ENCODE results near the gene GLIS1. TPM values are rescaled to one million over a fixed set of nuclear protein-coding genes. Genes with fewer than 3 reads are reported as not detected.

GLIS1 gene
- total RNA-seq, 2 donors from 2014 or later: not detected

GRCh38 chr1:53725238-53725689, 13.7 kb downstream of the GLIS1 start:
- H3K4me3 Mint-ChIP-seq: no peak overlapping the region
- peaks cover 3% of the 10 kb centered on the region for H3K27me3 Mint-ChIP-seq (ENCODE audit: low read depth)
- no peak overlapping the region for H3K27ac Mint-ChIP-seq
- no peak for ATAC-seq (replicated peaks in 1 of 2)
- H3K9me3 Mint-ChIP-seq: no peaks in the 10 kb centered on the region
- no peaks in the 10 kb centered on the region for H3K36me3 Mint-ChIP-seq (ENCODE audit: insufficient read depth in 2 of 2)
- no peaks in the 10 kb centered on the region for H3K4me1 Mint-ChIP-seq (ENCODE audit: low read depth)
- DNase-seq: no peak

- Mint-ChIP-seq H3K36me3 (ENCODE audit: insufficient read depth in 2 of 2) (no peaks in the 10 kb centered on the region), H3K9me3 (no peaks in the 10 kb centered on the region)
- DNase-seq: no peak
Observed at GRCh38 chr1:53722025-53722424, 16.9 kb downstream of the GLIS1 start.

GRCh38 chr1:53721088-53721487, 17.9 kb downstream of the GLIS1 start:
- no peaks in the 10 kb centered on the region for H3K4me1 Mint-ChIP-seq (ENCODE audit: low read depth)
- H3K27me3 Mint-ChIP-seq (ENCODE audit: low read depth): peaks cover 15% of the 10 kb centered on the region
- no peaks in the 10 kb centered on the region for H3K36me3 Mint-ChIP-seq (ENCODE audit: insufficient read depth in 2 of 2)
- H3K9me3 Mint-ChIP-seq: no peaks in the 10 kb centered on the region
- DNase-seq (no peak), ATAC-seq (replicated peaks in 1 of 2) (no peak)
- no peak overlapping the region for H3K4me3 Mint-ChIP-seq
- no peak overlapping the region for H3K27ac Mint-ChIP-seq

More at GRCh38 chr1:53722025-53722424, 16.9 kb downstream of the GLIS1 start:
- ATAC-seq (replicated peaks in 1 of 2): no peak
- Mint-ChIP-seq H3K27ac (no peak overlapping the region), H3K4me3 (no peak overlapping the region), H3K27me3 (ENCODE audit: low read depth) (peaks cover 15% of the 10 kb centered on the region), H3K4me1 (ENCODE audit: low read depth) (no peaks in the 10 kb centered on the region)

- H3K4me1 Mint-ChIP-seq (ENCODE audit: low read depth): no peaks in the 10 kb centered on the region
- no peak overlapping the region for H3K27ac Mint-ChIP-seq
- DNase-seq (no peak), ATAC-seq (replicated peaks in 1 of 2) (no peak)
- H3K36me3 Mint-ChIP-seq (ENCODE audit: insufficient read depth in 2 of 2): no peaks in the 10 kb centered on the region
- H3K4me3 Mint-ChIP-seq: no peak overlapping the region
- peaks cover 15% of the 10 kb centered on the region for H3K27me3 Mint-ChIP-seq (ENCODE audit: low read depth)
- H3K9me3 Mint-ChIP-seq: no peaks in the 10 kb centered on the region
Observed at GRCh38 chr1:53719469-53719868, 19.5 kb downstream of the GLIS1 start.

- Mint-ChIP-seq H3K27me3 (ENCODE audit: low read depth) (peaks cover 15% of the 10 kb centered on the region), H3K36me3 (ENCODE audit: insufficient read depth in 2 of 2) (no peaks in the 10 kb centered on the region), H3K4me3 (no peak overlapping the region), H3K9me3 (no peaks in the 10 kb centered on the region), H3K4me1 (ENCODE audit: low read depth) (no peaks in the 10 kb centered on the region), H3K27ac (no peak overlapping the region)
- no peak for DNase-seq
- no peak for ATAC-seq (replicated peaks in 1 of 2)
Observed at GRCh38 chr1:53718443-53718842, 20.5 kb downstream of the GLIS1 start.

GRCh38 chr1:53717025-53717804, 21.7 kb downstream of the GLIS1 start:
- peaks cover 15% of the 10 kb centered on the region for H3K27me3 Mint-ChIP-seq (ENCODE audit: low read depth)
- no peak overlapping the region for H3K4me3 Mint-ChIP-seq
- H3K27ac Mint-ChIP-seq: no peak overlapping the region
- no peak for DNase-seq
- H3K9me3 Mint-ChIP-seq: no peaks in the 10 kb centered on the region
- ATAC-seq (replicated peaks in 1 of 2): no peak
- no peaks in the 10 kb centered on the region for H3K4me1 Mint-ChIP-seq (ENCODE audit: low read depth)
- no peaks in the 10 kb centered on the region for H3K36me3 Mint-ChIP-seq (ENCODE audit: insufficient read depth in 2 of 2)

GRCh38 chr1:53716150-53716549, 22.8 kb downstream of the GLIS1 start:
- Mint-ChIP-seq H3K4me1 (ENCODE audit: low read depth) (no peaks in the 10 kb centered on the region), H3K36me3 (ENCODE audit: insufficient read depth in 2 of 2) (no peaks in the 10 kb centered on the region), H3K4me3 (no peak overlapping the region), H3K9me3 (no peaks in the 10 kb centered on the region), H3K27ac (no peak overlapping the region), H3K27me3 (ENCODE audit: low read depth) (peaks cover 15% of the 10 kb centered on the region)
- DNase-seq (no peak), ATAC-seq (replicated peaks in 1 of 2) (no peak)

GRCh38 chr1:53715478-53715877, 23.5 kb downstream of the GLIS1 start:
- Mint-ChIP-seq H3K27ac (no peak overlapping the region), H3K9me3 (no peaks in the 10 kb centered on the region), H3K4me1 (ENCODE audit: low read depth) (no peaks in the 10 kb centered on the region), H3K27me3 (ENCODE audit: low read depth) (peaks cover 14% of the 10 kb centered on the region), H3K4me3 (no peak overlapping the region), H3K36me3 (ENCODE audit: insufficient read depth in 2 of 2) (no peaks in the 10 kb centered on the region)
- peak in 1 of 2 donors; percentile 16 for DNase-seq
- ATAC-seq (replicated peaks in 1 of 2): no peak

GRCh38 chr1:53712276-53712675, 26.7 kb downstream of the GLIS1 start:
- Mint-ChIP-seq H3K4me1 (ENCODE audit: low read depth) (no peaks in the 10 kb centered on the region), H3K36me3 (ENCODE audit: insufficient read depth in 2 of 2) (no peaks in the 10 kb centered on the region), H3K9me3 (no peaks in the 10 kb centered on the region), H3K4me3 (no peak overlapping the region), H3K27ac (no peak overlapping the region), H3K27me3 (ENCODE audit: low read depth) (no peaks in the 10 kb centered on the region)
- ATAC-seq (replicated peaks in 1 of 2) (no peak), DNase-seq (no peak)

- DNase-seq: no peak
- H3K9me3 Mint-ChIP-seq: no peaks in the 10 kb centered on the region
- H3K4me3 Mint-ChIP-seq: no peak overlapping the region
- no peaks in the 10 kb centered on the region for H3K36me3 Mint-ChIP-seq (ENCODE audit: insufficient read depth in 2 of 2)
- ATAC-seq (replicated peaks in 1 of 2): no peak
- H3K27ac Mint-ChIP-seq: no peak overlapping the region
- H3K27me3 Mint-ChIP-seq (ENCODE audit: low read depth): no peaks in the 10 kb centered on the region
- no peaks in the 10 kb centered on the region for H3K4me1 Mint-ChIP-seq (ENCODE audit: low read depth)
Observed at GRCh38 chr1:53710584-53710983, 28.4 kb downstream of the GLIS1 start.

GRCh38 chr1:53708687-53709086, 30.3 kb downstream of the GLIS1 start:
- Mint-ChIP-seq H3K27me3 (ENCODE audit: low read depth) (no peaks in the 10 kb centered on the region), H3K36me3 (ENCODE audit: insufficient read depth in 2 of 2) (no peaks in the 10 kb centered on the region), H3K27ac (no peak overlapping the region), H3K9me3 (no peaks in the 10 kb centered on the region), H3K4me3 (no peak overlapping the region), H3K4me1 (ENCODE audit: low read depth) (no peaks in the 10 kb centered on the region)
- DNase-seq (no peak), ATAC-seq (replicated peaks in 1 of 2) (no peak)

GRCh38 chr1:53706356-53706755, 32.6 kb downstream of the GLIS1 start:
- no peak overlapping the region for H3K4me3 Mint-ChIP-seq

GRCh38 chr1:53705446-53706096, 33.4 kb downstream of the GLIS1 start:
- no peak for DNase-seq
- H3K4me3 Mint-ChIP-seq: no peak overlapping the region
- no peak overlapping the region for H3K27ac Mint-ChIP-seq
- H3K36me3 Mint-ChIP-seq (ENCODE audit: insufficient read depth in 2 of 2): no peaks in the 10 kb centered on the region
- H3K27me3 Mint-ChIP-seq (ENCODE audit: low read depth): no peaks in the 10 kb centered on the region
- no peaks in the 10 kb centered on the region for H3K9me3 Mint-ChIP-seq
- no peak for ATAC-seq (replicated peaks in 1 of 2)
- no peaks in the 10 kb centered on the region for H3K4me1 Mint-ChIP-seq (ENCODE audit: low read depth)

More at GRCh38 chr1:53706356-53706755, 32.6 kb downstream of the GLIS1 start:
- Mint-ChIP-seq H3K27me3 (ENCODE audit: low read depth) (no peaks in the 10 kb centered on the region), H3K4me1 (ENCODE audit: low read depth) (no peaks in the 10 kb centered on the region), H3K27ac (no peak overlapping the region), H3K36me3 (ENCODE audit: insufficient read depth in 2 of 2) (no peaks in the 10 kb centered on the region), H3K9me3 (no peaks in the 10 kb centered on the region)
- ATAC-seq (replicated peaks in 1 of 2) (no peak), DNase-seq (no peak)
